OCI-LY7 (cell line): ENCODE results near the gene DOCK4.

Experiments used
- CTCF ChIP-seq: fragments of 200-600 bp; sonication (generic); conservative IDR thresholded peaks from 2 replicates; pipeline ENCODE4 v1.5.1; 2014; ENCODE audit warnings: mild to moderate bottlenecking, antibody characterized with exemption, low read length, moderate library complexity, mixed read lengths
- EZH2phosphoT487 ChIP-seq: fragments of 200-600 bp; sonication (generic); IDR thresholded peaks from 2 replicates; pipeline ENCODE4 v1.6.1; 2018; ENCODE audit warnings: low read depth, borderline replicate concordance, mild to moderate bottlenecking, mixed run types, antibody characterized with exemption, low read length, moderate library complexity, mixed read lengths

GRCh38 chr7:112073530-112073929 lies 132.7 kb downstream of the DOCK4 start:
- TF ChIP-seq CTCF (no peak), EZH2phosphoT487 (no peak)
